HG03097 (cell line): ENCODE data around the gene PLXDC2.

ENCODE experiments used
- ATAC-seq: cut with Tn5 transposase; IDR thresholded peaks from one replicate; pipeline ENCODE4 v1.9.1; 2021; ENCODE audit not compliant: unreplicated experiment, low FRiP score

PLXDC2 gene

GRCh38 chr10:19904202-19904661, 88.0 kb downstream of the PLXDC2 start:
- ATAC-seq = peak; percentile 92

GRCh38 chr10:19906108-19906791, 90.0 kb downstream of the PLXDC2 start:
- no peak for ATAC-seq

- ATAC-seq = no peak
Measured at GRCh38 chr10:19908991-19909696, 92.9 kb downstream of the PLXDC2 start.

- ATAC-seq = no peak
Measured at GRCh38 chr10:19911886-19912285, 95.7 kb downstream of the PLXDC2 start.

GRCh38 chr10:19913987-19914386, 97.8 kb downstream of the PLXDC2 start:
- no peak for ATAC-seq

- ATAC-seq = no peak
Measured at GRCh38 chr10:19915125-19915524, 98.9 kb downstream of the PLXDC2 start.

- ATAC-seq = no peak
Measured at GRCh38 chr10:19915816-19916215, 99.6 kb downstream of the PLXDC2 start.

GRCh38 chr10:19917751-19918478, 101.7 kb downstream of the PLXDC2 start:
- ATAC-seq = no peak

- no peak for ATAC-seq
Measured at GRCh38 chr10:19918794-19919193, 102.6 kb downstream of the PLXDC2 start.

- no peak for ATAC-seq
Measured at GRCh38 chr10:19919671-19920070, 103.4 kb downstream of the PLXDC2 start.

- ATAC-seq = no peak
Measured at GRCh38 chr10:19920075-19920726, 104.0 kb downstream of the PLXDC2 start.

- ATAC-seq = no peak
Measured at GRCh38 chr10:19921300-19922140, 105.3 kb downstream of the PLXDC2 start.

GRCh38 chr10:19922236-19922963, 106.2 kb downstream of the PLXDC2 start:
- ATAC-seq = no peak

GRCh38 chr10:19925064-19925463, 108.8 kb downstream of the PLXDC2 start:
- ATAC-seq = no peak

GRCh38 chr10:19928936-19929335, 112.7 kb downstream of the PLXDC2 start:
- ATAC-seq = no peak

GRCh38 chr10:19929506-19930140, 113.4 kb downstream of the PLXDC2 start:
- ATAC-seq = no peak

GRCh38 chr10:19930936-19931893, 115.0 kb downstream of the PLXDC2 start:
- no peak for ATAC-seq
